SK-N-SH (cell line): ENCODE data around the gene IFNGR1. TPM values are rescaled to one million over a fixed set of nuclear protein-coding genes. Genes with fewer than 3 reads are reported as not detected.

ENCODE experiments used
- CTCF ChIA-PET: fragments of 300-600, 350-600 bp; formaldehyde crosslinking; extraction: SDS; loops from one replicate; lab custom pipeline; 2021; lab: Yijun Ruan, JAX
- POLR2A ChIA-PET: fragments of 350-600 bp; sonication (Branson Sonifier 250); formaldehyde crosslinking; extraction: SDS; loops from one replicate; lab custom pipeline; 2020; ENCODE audit warnings: antibody characterized with exemption, inconsistent platforms; lab: Yijun Ruan, JAX
- DNase-seq: peaks from one replicate; pipeline ENCODE4 v3.0.0; 2012
- H2AFZ ChIP-seq: fragments of 200-600 bp; sonication (generic); 2 replicates; pipeline ENCODE4 v1.8.1; 2016; ENCODE audit warnings: antibody characterized with exemption, mild to moderate bottlenecking, low read depth
- H3F3A ChIP-seq: fragments of 200-600 bp; sonication (generic); replicated peaks from 2 replicates; pipeline ENCODE3; 2016; ENCODE audit warnings: antibody characterized with exemption, mild to moderate bottlenecking; ENCODE audit not compliant: insufficient read depth
- H3K27ac ChIP-seq, 2 experiments: fragments of 200-500 bp in 1 of 2; fragments of 200-600 bp in 1 of 2; sonication (Bioruptor generic) in 1 of 2; sonication (generic), shearing (Covaris generic) in 1 of 2; 2 replicates each; pipeline versions ENCODE4 v1.5.1 to v1.6.1; 2014 to 2016; ENCODE audit warnings: low read depth in 2 of 2, inconsistent platforms in 1 of 2, low read length in 1 of 2, mild to moderate bottlenecking in 1 of 2, mixed read lengths in 1 of 2
- H3K27me3 ChIP-seq: fragments of 200-600 bp; sonication (generic), shearing (Covaris generic); 2 replicates; pipeline ENCODE4 v1.6.1; 2016; ENCODE audit warnings: mixed run types; ENCODE audit not compliant: insufficient read depth
- H3K36me3 ChIP-seq, 2 experiments: fragments of 200-500 bp in 1 of 2; fragments of 200-600 bp in 1 of 2; sonication (Bioruptor generic) in 1 of 2; sonication (generic) in 1 of 2; replicated peaks in 1 of 2; 2 replicates each; pipeline versions ENCODE3 to v1.5.1; 2014 to 2016; ENCODE audit warnings: low read length in 1 of 2, mild to moderate bottlenecking in 1 of 2; ENCODE audit not compliant: insufficient read depth in 2 of 2, control insufficient read depth in 1 of 2
- H3K4me1 ChIP-seq, 2 experiments: fragments of 200-500 bp in 1 of 2; fragments of 200-600 bp in 1 of 2; sonication (Bioruptor generic) in 1 of 2; sonication (generic), shearing (Covaris generic) in 1 of 2; 2 replicates each; pipeline versions ENCODE4 v1.5.1 to v1.6.1; 2014 to 2016; ENCODE audit warnings: low read depth in 1 of 2, low read length in 1 of 2, mixed run types in 1 of 2; ENCODE audit not compliant: insufficient read depth in 2 of 2, control insufficient read depth in 1 of 2
- H3K4me2 ChIP-seq: fragments of 200-600 bp; sonication (generic), shearing (Covaris generic); 2 replicates; pipeline ENCODE4 v1.6.1; 2017; ENCODE audit warnings: mixed run types
- H3K4me3 ChIP-seq, 2 experiments: fragments of 200-500 bp in 1 of 2; fragments of 200-600 bp in 1 of 2; sonication (Bioruptor generic) in 1 of 2; sonication (generic), shearing (Covaris generic) in 1 of 2; 2 replicates each; pipeline versions ENCODE4 v1.5.1 to v1.8.1; 2014 to 2016; ENCODE audit warnings: low read depth in 2 of 2, inconsistent platforms in 1 of 2, low read length in 1 of 2, mild to moderate bottlenecking in 1 of 2, mixed read lengths in 1 of 2, moderate library complexity in 1 of 2
- H3K79me2 ChIP-seq: fragments of 200-600 bp; sonication (generic); 2 replicates; pipeline ENCODE4 v1.8.1; 2017; ENCODE audit warnings: mild to moderate bottlenecking; ENCODE audit not compliant: insufficient read depth
- H3K9ac ChIP-seq: fragments of 200-600 bp; sonication (generic); 2 replicates; pipeline ENCODE4 v1.6.1; 2017; ENCODE audit warnings: mixed run types
- H3K9me2 ChIP-seq: fragments of 200-600 bp; sonication (generic); 2 replicates; pipeline ENCODE4 v1.6.1; 2017; ENCODE audit warnings: mixed run types
- H3K9me3 ChIP-seq: fragments of 200-600 bp; sonication (generic); 2 replicates; pipeline ENCODE4 v1.6.1; 2017; ENCODE audit warnings: mixed run types, mild to moderate bottlenecking, moderate library complexity
- H4K20me1 ChIP-seq: fragments of 200-600 bp; sonication (generic); 2 replicates; pipeline ENCODE4 v1.6.1; 2017; ENCODE audit warnings: mild to moderate bottlenecking, mixed run types; ENCODE audit not compliant: insufficient read depth
- FOXM1 ChIP-seq: IDR thresholded peaks from 2 replicates; pipeline ENCODE4 v1.4.0; 2012; ENCODE audit warnings: low read depth, mild to moderate bottlenecking
- GABPA ChIP-seq: IDR thresholded peaks from 2 replicates; pipeline ENCODE4 v1.4.0; 2012; ENCODE audit warnings: low read depth, mild to moderate bottlenecking
- GATA2 ChIP-seq: sonication (generic); formaldehyde crosslinking; IDR thresholded peaks from 2 replicates; pipeline ENCODE4 v1.5.0; 2020; ENCODE audit warnings: mild to moderate bottlenecking, missing genetic modification reagents
- MXI1 ChIP-seq: IDR thresholded peaks from 2 replicates; pipeline ENCODE4 v1.6.1; 2012; ENCODE audit warnings: mild to moderate bottlenecking, low read depth, low read length, improper control_type of control experiment
- NFIC ChIP-seq: IDR thresholded peaks from 2 replicates; pipeline ENCODE4 v1.4.0; 2012; ENCODE audit warnings: borderline replicate concordance
- POLR2AphosphoS5 ChIP-seq: IDR thresholded peaks from 2 replicates; pipeline ENCODE4 v1.6.1; 2012; ENCODE audit warnings: low read depth, low read length
- TAF1 ChIP-seq: IDR thresholded peaks from 2 replicates; pipeline ENCODE4 v1.6.1; 2012; ENCODE audit warnings: low read depth, mild to moderate bottlenecking, low read length, moderate library complexity, borderline replicate concordance
- TCF12 ChIP-seq: IDR thresholded peaks from 2 replicates; pipeline ENCODE4 v1.4.0; 2012
- TEAD4 ChIP-seq: IDR thresholded peaks from 2 replicates; pipeline ENCODE4 v1.4.0; 2012; ENCODE audit warnings: mild to moderate bottlenecking, borderline replicate concordance; ENCODE audit not compliant: insufficient read depth
- YY1 ChIP-seq: IDR thresholded peaks from 2 replicates; pipeline ENCODE4 v1.4.0; 2012; ENCODE audit warnings: low read depth, mild to moderate bottlenecking
- WGBS: methylation state at CpG from one replicate; pipeline ENCODE4 v1.1.6; 2017; ENCODE audit warnings: low lambda C conversion rate; 5-methylcytosine and 5-hydroxymethylcytosine counted together
- polyA plus RNA-seq, 3 experiments: library from polyadenylated mRNA; depleted of rRNA; stranded (reverse); fragments of >200 nt; gene quantifications; 2 replicates each; pipeline ENCODE4 v1.2.3, GENCODE V29; 2012
- TF ChIP-seq, protein P1 (sequence below): IDR thresholded peaks from 2 replicates; pipeline ENCODE4 v1.6.1; 2012; ENCODE audit warnings: mild to moderate bottlenecking, low read depth, low read length, moderate library complexity
- TF ChIP-seq, protein P2 (sequence below): fragments of 200-600 bp; sonication (generic); IDR thresholded peaks from 2 replicates; pipeline ENCODE4 v1.6.1; 2017; ENCODE audit warnings: antibody characterized with exemption, mild to moderate bottlenecking, moderate library complexity
- TF ChIP-seq, protein P3 (sequence below): IDR thresholded peaks from 2 replicates; pipeline ENCODE4 v1.4.0; 2012; ENCODE audit warnings: low read depth, borderline replicate concordance

The IFNGR1 gene
- polyA plus RNA-seq, 1 of the 3 experiments (the other 2 are of a cell fraction) = 11.5 TPM

DNA sequence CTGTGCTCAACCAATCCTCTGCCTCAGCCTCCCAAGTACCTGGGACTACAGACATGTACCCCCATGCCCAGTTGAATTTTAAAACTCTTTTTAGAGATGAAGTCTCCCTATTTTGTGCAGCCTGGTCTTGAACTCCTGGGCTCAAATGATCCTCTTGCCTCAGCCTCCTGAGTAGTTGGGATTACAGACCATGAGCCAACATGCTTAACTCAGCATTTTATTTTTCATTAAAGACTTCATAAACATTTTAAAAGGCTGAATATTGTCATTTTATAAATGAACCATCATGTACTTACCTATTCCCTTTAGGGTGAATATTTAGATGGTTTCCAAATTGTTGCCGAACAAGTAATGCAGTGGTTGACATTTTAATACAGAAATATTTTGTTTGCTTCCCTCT is 16.5 kb upstream of the IFNGR1 start:
- Histone ChIP-seq H3K36me3 (no peaks in the 10 kb centered on the region), H2AFZ (no peak overlapping the region), H3K9ac (no peak overlapping the region), H3K4me1 (no peaks in the 10 kb centered on the region), H3F3A (no peaks in the 10 kb centered on the region), H4K20me1 (no peaks in the 10 kb centered on the region), H3K79me2 (no peaks in the 10 kb centered on the region), H3K27ac (no peak overlapping the region), H3K4me2 (no peak overlapping the region), H3K9me3 (no peaks in the 10 kb centered on the region), H3K9me2 (no peaks in the 10 kb centered on the region), H3K4me3 (no peak overlapping the region), H3K27me3 (no peaks in the 10 kb centered on the region)
- ChIA-PET POLR2A (no interaction called here), CTCF (no interaction called here)
- no peak for DNase-seq
- 47% methylated on average over 1 of the region's 1 CpG for WGBS
- TF ChIP-seq GABPA = no peak

DNA sequence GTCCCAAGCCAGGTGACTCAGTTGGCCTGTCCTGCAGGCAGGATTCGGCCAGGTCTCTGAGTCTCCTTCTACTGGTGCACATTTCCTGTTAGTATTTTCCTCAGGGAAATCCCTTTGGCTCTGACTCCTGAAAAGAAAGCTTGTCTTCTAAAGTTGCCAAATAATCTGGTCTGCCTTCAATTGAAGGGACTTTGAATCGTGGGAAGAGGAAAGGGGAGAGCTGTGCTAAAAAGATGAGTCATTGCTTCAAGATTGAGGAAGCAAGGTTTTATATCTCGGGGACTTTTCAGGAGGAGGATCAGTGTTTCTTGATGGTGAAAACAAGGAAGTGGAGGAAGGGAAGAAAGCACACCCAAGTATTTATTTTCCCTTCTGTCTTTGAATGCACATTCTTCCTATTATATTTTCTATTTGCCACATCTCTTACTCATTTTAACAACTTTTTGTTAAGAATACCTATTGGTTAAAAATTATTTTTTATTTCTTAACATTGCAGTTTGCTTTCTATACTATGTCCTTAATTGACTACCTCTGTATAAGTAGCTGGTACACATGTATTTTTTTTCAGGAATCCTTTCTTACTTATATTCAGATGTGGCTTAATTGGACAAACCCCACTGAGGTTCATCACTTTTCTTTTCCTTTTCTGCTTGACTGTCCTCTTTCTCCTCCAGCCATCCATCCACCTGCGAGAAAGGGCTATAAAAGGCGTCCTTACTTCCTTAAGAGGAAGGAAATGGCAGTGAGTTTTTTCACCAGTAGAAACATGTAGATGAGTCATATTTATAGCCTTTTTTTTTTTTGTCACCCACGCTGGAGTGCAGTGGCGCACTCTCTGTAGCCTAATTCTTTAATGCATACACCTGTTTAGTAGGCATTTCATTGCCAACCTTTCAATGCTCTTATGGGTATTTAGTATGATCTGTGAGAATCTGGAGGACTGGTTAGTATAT is 15.0 kb upstream of the IFNGR1 start:
- peak overlapping the region in 1 of 2 experiments; percentile 45; a peak in 1 of 4 replicates for H3K27ac ChIP-seq

DNA sequence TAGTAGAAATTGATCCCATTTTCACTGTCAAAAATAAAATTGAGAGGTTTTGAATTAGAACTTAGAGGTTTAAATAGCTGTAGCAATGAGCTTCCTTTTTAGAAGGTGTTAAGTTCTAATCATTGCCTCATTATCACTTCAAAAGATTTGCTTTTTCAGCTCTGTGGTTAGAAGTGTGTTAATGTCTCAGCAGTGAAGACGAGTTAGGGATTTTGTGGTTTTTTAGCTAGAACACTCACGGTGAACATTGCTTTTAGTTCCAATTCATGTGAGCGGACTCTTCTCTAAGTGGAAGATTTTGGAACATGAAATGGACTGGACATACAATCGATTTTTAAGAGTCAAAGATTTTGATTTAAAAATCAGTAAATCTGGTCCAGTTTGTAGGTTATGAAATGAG is 12.7 kb upstream of the IFNGR1 start:
- no peak overlapping the region for H3K9ac ChIP-seq
- H3K9me2 ChIP-seq = no peaks in the 10 kb centered on the region
- no peaks in the 10 kb centered on the region for H3K79me2 ChIP-seq
- no peaks in the 10 kb centered on the region for H4K20me1 ChIP-seq
- H3K4me3 ChIP-seq = no peak overlapping the region
- no peaks in the 10 kb centered on the region for H3F3A ChIP-seq
- H3K4me2 ChIP-seq = no peak overlapping the region
- ChIA-PET CTCF (interaction anchor here (0.9 kb wide), 1 partner anchor 40 kb away, joined by 3 read pairs; no protein-coding TSS in a partner anchor), POLR2A (no interaction called here)
- no peaks in the 10 kb centered on the region for H3K36me3 ChIP-seq
- 38% methylated on average over 4 of the region's 4 CpGs for WGBS
- no peaks in the 10 kb centered on the region for H3K9me3 ChIP-seq
- no peak for DNase-seq
- H2AFZ ChIP-seq = no peak overlapping the region
- no peak overlapping the region for H3K27ac ChIP-seq
- no peaks in the 10 kb centered on the region for H3K4me1 ChIP-seq
- no peaks in the 10 kb centered on the region for H3K27me3 ChIP-seq
- TF ChIP-seq, protein P1, sequence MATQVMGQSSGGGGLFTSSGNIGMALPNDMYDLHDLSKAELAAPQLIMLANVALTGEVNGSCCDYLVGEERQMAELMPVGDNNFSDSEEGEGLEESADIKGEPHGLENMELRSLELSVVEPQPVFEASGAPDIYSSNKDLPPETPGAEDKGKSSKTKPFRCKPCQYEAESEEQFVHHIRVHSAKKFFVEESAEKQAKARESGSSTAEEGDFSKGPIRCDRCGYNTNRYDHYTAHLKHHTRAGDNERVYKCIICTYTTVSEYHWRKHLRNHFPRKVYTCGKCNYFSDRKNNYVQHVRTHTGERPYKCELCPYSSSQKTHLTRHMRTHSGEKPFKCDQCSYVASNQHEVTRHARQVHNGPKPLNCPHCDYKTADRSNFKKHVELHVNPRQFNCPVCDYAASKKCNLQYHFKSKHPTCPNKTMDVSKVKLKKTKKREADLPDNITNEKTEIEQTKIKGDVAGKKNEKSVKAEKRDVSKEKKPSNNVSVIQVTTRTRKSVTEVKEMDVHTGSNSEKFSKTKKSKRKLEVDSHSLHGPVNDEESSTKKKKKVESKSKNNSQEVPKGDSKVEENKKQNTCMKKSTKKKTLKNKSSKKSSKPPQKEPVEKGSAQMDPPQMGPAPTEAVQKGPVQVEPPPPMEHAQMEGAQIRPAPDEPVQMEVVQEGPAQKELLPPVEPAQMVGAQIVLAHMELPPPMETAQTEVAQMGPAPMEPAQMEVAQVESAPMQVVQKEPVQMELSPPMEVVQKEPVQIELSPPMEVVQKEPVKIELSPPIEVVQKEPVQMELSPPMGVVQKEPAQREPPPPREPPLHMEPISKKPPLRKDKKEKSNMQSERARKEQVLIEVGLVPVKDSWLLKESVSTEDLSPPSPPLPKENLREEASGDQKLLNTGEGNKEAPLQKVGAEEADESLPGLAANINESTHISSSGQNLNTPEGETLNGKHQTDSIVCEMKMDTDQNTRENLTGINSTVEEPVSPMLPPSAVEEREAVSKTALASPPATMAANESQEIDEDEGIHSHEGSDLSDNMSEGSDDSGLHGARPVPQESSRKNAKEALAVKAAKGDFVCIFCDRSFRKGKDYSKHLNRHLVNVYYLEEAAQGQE = no peak
- no peak for TF ChIP-seq TCF12
- no peak for TF ChIP-seq GATA2 (CRISPR knock-in tag)
- no peak for TF ChIP-seq GABPA
- no peak for TF ChIP-seq NFIC
- no peak for TF ChIP-seq POLR2AphosphoS5
- TF ChIP-seq, protein P2, sequence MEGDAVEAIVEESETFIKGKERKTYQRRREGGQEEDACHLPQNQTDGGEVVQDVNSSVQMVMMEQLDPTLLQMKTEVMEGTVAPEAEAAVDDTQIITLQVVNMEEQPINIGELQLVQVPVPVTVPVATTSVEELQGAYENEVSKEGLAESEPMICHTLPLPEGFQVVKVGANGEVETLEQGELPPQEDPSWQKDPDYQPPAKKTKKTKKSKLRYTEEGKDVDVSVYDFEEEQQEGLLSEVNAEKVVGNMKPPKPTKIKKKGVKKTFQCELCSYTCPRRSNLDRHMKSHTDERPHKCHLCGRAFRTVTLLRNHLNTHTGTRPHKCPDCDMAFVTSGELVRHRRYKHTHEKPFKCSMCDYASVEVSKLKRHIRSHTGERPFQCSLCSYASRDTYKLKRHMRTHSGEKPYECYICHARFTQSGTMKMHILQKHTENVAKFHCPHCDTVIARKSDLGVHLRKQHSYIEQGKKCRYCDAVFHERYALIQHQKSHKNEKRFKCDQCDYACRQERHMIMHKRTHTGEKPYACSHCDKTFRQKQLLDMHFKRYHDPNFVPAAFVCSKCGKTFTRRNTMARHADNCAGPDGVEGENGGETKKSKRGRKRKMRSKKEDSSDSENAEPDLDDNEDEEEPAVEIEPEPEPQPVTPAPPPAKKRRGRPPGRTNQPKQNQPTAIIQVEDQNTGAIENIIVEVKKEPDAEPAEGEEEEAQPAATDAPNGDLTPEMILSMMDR = no peak
- TF ChIP-seq YY1 = no peak
- TF ChIP-seq, protein P3, sequence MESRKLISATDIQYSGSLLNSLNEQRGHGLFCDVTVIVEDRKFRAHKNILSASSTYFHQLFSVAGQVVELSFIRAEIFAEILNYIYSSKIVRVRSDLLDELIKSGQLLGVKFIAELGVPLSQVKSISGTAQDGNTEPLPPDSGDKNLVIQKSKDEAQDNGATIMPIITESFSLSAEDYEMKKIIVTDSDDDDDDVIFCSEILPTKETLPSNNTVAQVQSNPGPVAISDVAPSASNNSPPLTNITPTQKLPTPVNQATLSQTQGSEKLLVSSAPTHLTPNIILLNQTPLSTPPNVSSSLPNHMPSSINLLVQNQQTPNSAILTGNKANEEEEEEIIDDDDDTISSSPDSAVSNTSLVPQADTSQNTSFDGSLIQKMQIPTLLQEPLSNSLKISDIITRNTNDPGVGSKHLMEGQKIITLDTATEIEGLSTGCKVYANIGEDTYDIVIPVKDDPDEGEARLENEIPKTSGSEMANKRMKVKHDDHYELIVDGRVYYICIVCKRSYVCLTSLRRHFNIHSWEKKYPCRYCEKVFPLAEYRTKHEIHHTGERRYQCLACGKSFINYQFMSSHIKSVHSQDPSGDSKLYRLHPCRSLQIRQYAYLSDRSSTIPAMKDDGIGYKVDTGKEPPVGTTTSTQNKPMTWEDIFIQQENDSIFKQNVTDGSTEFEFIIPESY = no peak
- TF ChIP-seq TAF1 = no peak
- no peak for TF ChIP-seq TEAD4
- TF ChIP-seq FOXM1 = no peak

More for the DNA sequence above, 15.0 kb upstream of the IFNGR1 start:
- no peak for TF ChIP-seq MXI1
- Histone ChIP-seq H3K36me3 (no peaks in the 10 kb centered on the region), H2AFZ (0 out of 2 replicates have a peak overlapping the region, but pooled peaks have one; percentile 65), H3K9me2 (no peaks in the 10 kb centered on the region), H3K27me3 (no peaks in the 10 kb centered on the region), H3K4me3 (no peak overlapping the region), H3K9me3 (no peaks in the 10 kb centered on the region), H3F3A (no peaks in the 10 kb centered on the region), H3K4me2 (0 out of 2 replicates have a peak overlapping the region, but pooled peaks have one; percentile 24), H3K79me2 (no peaks in the 10 kb centered on the region), H4K20me1 (no peaks in the 10 kb centered on the region), H3K4me1 (no peaks in the 10 kb centered on the region), H3K9ac (no peak overlapping the region)
- no peak for DNase-seq
- WGBS = 18% methylated on average over 7 of the region's 7 CpGs
- ChIA-PET CTCF (interaction anchor here (1.0 kb wide), 1 partner anchor 9 kb away, joined by 3 read pairs; no protein-coding TSS in a partner anchor), POLR2A (no interaction called here)
